HG03060 (cell line): ENCODE measurements around the gene PRX.
"Not testable (repeated sequence)": the region's sequence is repeated elsewhere in the genome, so short reads cannot be mapped to it uniquely, and the experiment has no call there.

Experiments
- ATAC-seq: cut with Tn5 transposase; IDR thresholded peaks from one replicate; pipeline ENCODE4 v1.9.1; 2021; ENCODE audit warnings: low read depth, moderate number of reproducible peaks; ENCODE audit not compliant: unreplicated experiment

Gene PRX

DNA sequence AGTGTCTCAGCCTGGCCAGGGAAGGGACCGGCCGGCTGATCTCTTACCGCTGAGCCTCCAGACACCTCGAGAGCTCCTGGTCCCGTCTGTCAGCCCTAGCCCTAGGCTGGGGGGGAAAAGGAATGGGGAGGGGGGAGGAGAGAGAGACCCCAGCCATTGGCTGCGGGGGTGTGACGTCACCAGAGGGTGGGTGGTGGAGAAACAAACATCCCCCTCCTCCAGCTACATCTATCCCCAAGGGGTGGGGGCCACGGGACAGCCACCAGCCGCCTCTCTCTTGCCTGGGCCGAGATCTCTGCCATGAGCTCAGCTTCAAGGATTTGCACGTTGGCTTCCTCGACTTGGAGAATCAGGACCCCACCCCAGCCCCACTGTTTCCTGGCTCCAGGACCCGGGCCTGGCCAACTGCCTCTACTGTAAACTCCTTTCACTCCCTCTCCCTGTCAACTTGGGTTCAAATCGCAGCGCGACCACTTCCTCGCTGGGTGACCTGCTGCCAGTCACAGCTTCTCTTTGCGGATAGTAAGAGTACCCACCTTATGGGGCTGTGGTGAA is at the start of gene PRX:
Gene PRX (minus strand): TSS at position 88 of the 555 bp plus-strand sequence. CDS start 5,446 bp downstream, outside the sequence.
- no peak for ATAC-seq

GRCh38 chr19:40461669-40462221 is 48.6 kb upstream of the PRX start:
- ATAC-seq, result no peak

- no peak for ATAC-seq
Observed at GRCh38 chr19:40460185-40460584, 47.0 kb upstream of the PRX start.

DNA sequence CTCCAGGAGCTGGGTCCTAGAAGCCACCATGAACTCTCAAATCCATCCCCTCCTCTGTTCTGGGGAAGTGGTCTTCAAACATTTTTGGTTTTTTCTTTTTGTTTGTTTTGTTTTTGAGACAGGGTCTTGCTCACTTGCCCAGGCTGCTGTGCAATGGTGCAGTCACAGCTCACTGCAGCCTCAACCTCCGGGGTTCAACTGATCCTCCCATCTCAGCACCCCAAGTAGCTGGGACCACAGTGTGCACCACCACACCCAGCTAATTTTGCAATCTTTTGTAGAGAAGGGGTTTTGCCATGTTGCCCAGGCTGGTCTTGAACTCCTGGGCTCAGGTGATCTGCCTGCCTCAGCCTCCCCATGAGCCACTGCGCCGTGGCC is 45.4 kb upstream of the PRX start:
- ATAC-seq, result no peak

DNA sequence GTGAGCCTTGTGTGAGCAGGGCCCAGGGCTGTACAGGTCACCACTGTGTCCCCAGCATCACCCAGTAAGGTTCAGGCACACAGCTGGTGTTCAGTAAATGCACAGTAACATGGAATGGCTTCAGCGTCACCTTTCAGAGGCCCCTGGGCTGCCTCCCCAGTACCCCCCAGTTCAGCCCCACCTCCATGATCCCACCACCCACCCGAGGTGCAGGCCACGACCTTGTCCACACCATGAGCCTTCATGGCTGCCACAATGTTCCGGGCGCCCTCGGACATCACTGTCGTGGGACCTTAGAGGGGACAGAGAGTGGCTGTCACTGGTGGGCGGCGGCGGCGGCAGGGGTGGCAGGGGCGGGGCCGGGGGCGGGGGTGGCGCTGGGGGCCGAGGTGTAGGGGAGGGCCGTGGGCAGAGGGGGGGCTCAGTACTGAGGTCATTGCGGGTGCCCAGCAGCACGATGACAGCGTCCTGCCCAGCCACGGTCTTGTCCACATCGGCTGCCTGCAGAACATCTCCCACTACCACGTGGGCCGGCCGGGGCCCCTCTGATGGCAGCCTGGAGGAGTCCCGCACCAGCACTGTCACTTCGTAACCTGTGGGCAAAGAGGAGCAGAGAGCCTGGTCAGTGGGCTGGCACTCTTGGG is 44.9 kb upstream of the PRX start:
- no peak for ATAC-seq

GRCh38 chr19:40457048-40457447 is 43.9 kb upstream of the PRX start:
- no peak for ATAC-seq

DNA sequence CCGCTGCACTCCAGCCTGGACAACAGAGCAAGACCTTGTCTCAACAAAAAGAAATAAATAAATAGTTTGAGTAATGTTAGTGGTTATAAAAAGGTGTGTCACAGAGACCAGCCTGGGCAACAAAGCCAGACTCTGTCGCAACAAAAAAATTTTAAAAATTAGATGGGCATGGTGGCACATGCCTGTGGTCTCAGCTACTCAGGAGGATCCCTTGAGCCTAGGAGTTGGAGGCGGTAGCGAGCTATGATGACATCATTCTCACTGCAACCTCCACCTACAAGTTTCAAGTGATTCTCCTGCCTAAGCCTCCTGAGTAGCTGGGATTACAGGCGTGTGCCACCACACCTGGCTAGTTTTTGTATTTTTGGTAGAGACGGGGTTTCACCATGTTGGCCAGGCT is 40.8 kb upstream of the PRX start:
- not testable (repeated sequence) for ATAC-seq

- no peak for ATAC-seq
Observed at GRCh38 chr19:40453151-40453735, 40.1 kb upstream of the PRX start.

GRCh38 chr19:40452016-40452415 is 38.8 kb upstream of the PRX start:
- no peak for ATAC-seq

GRCh38 chr19:40450664-40451063 is 37.5 kb upstream of the PRX start:
- ATAC-seq, result no peak

DNA sequence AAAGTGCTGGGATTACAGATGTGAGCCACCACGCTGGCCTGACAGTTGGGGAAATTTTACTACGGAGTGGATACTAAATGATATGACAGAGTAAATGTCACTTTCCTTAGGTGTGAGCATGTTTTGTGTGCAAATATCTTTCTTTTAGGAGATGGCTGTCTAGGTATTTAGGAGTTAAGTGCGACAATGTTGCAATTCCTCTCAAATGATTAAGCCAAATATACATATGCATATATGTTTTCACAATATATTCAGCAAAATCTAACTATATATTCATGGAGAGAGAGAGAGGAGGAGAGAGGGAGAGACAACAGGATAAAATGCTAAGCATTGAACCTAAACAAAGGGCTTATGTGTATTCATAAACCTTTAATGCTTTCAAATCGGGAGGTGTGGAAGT is 36.3 kb upstream of the PRX start:
- ATAC-seq, result no peak

- no peak for ATAC-seq
Observed at GRCh38 chr19:40446263-40446784, 33.1 kb upstream of the PRX start.

GRCh38 chr19:40445780-40446262 is 32.6 kb upstream of the PRX start:
- ATAC-seq, result no peak

- no peak for ATAC-seq
Observed at GRCh38 chr19:40444825-40445312, 31.7 kb upstream of the PRX start.

GRCh38 chr19:40444000-40444824 is 31.0 kb upstream of the PRX start, which contains the start of gene SERTAD3:
Gene SERTAD3, minus strand, starts transcription at chr19:40444335. Its CDS starts 2,255 bp downstream, at chr19:40442080.
- peak; percentile 44 for ATAC-seq

DNA sequence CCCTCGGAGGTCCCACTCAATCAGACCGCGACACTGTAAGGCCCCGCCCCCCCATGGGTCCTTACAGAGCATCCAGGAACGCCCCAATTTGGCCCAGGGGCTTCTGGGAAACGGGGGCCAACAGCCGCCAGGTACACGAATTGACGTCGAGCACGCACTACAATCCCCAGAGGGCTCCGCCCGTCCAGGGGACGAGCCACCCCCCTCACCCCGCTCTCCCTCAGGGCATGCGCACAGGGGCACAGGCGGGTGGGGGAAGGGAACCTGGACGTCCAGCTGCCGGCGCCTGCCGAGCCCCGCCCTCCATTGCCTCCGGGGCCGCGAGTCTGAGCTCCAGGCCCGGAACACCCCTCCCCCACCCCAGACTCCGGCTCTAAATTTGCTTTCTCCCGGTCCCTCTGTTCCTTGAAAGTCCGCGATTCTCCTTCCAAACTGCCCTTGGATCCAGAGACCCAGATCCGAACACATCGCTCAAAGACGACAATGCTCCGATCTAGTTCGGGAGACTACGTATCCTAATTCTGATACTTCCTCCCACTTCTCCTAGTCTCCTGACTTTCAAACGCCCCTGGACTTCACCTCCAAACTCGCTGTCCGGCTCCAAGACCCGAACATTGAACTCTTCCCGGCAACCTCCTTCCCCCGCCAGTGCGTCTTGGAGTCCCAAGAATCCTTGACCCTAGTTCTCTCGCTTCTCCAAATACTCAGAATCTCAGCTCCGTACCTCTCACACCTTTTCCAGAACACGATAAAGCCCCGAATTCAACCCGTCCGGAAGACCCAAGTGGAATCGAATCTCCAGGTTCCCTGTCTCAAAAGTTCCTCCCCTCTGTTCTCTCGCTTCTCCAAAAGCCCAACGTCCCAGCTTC is 30.2 kb upstream of the PRX start:
- peak; percentile 77 for ATAC-seq

DNA sequence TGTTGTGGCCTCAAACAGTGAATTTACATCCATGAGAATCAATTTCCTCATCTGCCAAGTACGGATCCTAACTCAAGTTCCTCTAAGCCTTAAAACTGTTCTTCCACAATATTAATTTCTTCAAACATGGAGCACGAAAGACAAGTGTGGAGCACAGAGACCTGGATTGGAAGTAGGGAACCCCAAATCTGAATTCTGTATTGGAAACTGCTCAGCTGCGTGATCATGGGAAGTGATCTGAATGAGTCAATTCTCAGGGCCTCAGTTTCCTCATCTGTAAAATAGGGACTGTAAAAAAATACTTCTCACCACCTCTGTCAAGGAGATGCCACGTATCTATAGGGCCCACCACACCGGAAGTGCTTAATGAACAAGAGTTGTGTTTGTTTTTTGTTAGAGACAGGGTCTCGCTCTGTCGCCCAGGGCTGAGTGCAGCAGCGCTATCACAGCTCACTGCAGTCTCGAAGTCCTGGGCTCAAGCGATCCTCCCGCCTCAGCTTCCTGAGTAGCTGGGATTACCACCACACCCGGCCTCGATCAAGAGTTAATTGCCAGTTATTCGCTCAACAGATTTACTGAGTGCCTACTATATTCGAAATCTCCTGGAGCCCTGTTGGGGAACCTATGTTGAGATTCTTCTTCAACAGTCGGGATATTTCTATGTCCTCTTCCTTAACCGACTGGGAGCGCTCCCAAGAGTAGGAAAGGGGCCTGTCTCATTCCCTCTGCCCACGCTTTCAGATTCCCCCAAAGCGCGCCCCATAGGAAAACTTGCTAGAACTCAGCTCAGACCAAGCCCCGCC is 29.4 kb upstream of the PRX start:
- ATAC-seq, result no peak

DNA sequence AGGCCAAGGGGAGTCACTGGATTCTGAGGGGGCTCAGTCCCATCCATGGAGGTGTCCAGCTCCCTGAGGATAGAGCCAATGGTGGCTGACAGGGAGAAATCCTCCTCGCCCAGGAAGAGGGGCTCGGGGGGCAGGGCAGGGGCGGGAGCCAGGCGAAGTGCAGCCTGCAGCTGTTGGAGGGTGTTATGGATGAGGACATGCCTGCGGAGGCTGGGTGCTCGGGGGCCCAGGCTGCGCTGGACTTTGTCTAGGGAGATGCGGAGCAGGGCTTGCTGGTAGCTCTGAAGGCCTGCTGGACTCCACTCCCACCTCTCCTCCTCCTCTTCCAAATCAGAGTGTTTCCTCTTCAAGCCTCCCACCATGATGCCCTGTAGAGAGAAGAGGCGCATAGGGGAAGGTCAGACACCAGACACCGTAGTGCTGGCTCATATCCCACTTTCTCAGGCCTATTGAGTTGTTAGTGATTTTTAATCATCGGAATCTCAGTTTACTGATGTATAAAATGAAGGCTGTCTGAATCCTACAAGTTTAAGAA is 28.6 kb upstream of the PRX start:
- ATAC-seq, result no peak
